Colonic mucosa (tissue), 4 donors: ENCODE measurements around the gene SACM1L. TPM values are rescaled to one million over a fixed set of nuclear protein-coding genes. Genes with fewer than 3 reads are reported as not detected.

Experiments
- DNase-seq: peaks from one replicate; pipeline ENCODE4 v3.0.0-alpha.2; 2020
- H3K27ac ChIP-seq: fragments of 200-600 bp; one replicate; pipeline ENCODE4 v1.8.0; 2021
- H3K27me3 ChIP-seq: fragments of 200-600 bp; one replicate; pipeline ENCODE4 v1.8.0; 2021
- H3K36me3 ChIP-seq: fragments of 200-600 bp; one replicate; pipeline ENCODE4 v1.8.0; 2021
- H3K4me1 ChIP-seq: fragments of 200-600 bp; one replicate; pipeline ENCODE4 v1.8.0; 2021; ENCODE audit warnings: mild to moderate bottlenecking
- H3K4me3 ChIP-seq: fragments of 200-600 bp; one replicate; pipeline ENCODE4 v1.8.0; 2021
- H3K9ac ChIP-seq, 2 donors: one replicate each; pipeline ENCODE4 v1.7.0; 2013; ENCODE audit warnings: control low read depth in 2 of 2, low read depth in 2 of 2, low read length in 2 of 2
- H3K9me3 ChIP-seq: fragments of 200-600 bp; one replicate; pipeline ENCODE4 v1.8.0; 2021
- intact Hi-C: fragments of 100-400 bp; cut with DNase I; formaldehyde crosslinking; loops from one replicate; pipeline ENCODE4 v1.14.1; 2022
- total RNA-seq, 2 donors: library from RNA; stranded (reverse); fragmentation: NEBNext Ultra II Directional in 1 of 2; extraction: Animal tissue kit (Norgen Biotek cat#: 25700) in 1 of 2; gene quantifications; one replicate each; pipeline ENCODE4 v1.2.1, GENCODE V29; 2021
- TF ChIP-seq, protein P1 (sequence below): fragments of 200-600 bp; IDR thresholded peaks from one replicate; pipeline ENCODE4 v1.8.0; 2022; ENCODE audit warnings: antibody characterized with exemption, mild to moderate bottlenecking
- donor health status: healthy.
- donor health status: DM: no; HTN: no; CAD: no.
- donor health status: DM: no; HTN: no; CAD: no.

Gene SACM1L
- total RNA-seq, 2 donors from 2014 or later: 47.2 TPM

DNA sequence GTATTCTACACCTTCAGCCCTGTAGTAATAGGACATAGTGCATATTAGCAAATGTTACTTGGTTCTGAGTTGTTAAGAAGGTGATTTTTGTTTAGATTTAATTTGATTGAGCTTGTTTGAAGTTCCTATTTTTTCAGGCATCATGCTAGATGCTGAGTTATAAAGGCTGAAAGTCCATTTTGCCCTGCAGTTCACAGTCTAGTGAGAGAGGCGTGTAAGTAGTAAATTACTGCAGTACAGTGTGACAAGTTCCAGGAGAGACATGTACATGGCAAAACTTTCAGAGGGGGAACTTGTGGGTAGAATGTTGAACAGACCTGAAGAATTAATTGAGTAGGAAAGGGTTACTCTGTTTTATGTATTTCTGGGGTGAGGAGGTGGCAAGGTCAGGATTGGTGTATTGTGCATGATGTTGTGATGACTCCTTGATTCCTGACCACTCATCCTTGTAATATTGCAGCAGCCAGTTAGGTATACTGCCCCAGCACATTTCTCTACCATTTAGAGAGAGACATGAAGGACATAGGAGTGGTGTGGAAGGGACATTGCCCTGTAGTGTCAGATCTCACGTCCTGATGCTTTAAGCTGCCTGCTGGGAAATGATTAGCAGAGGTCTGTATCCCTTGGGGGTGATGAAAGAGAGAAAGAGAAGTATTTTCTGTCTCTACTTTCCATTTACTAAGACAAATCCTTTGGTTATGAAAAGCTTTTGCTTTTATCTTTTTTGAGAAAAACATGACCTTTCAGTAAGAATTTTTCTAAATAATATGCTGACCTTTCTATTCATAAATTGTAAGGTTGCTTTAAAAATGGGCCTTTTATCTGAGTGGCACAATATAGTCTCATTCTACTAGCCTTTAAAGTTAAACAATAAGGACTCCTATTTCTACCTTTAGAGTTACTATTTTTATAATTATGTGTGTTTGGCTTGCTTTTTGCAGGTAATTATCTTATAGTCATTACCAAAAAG is 16.9 kb downstream of the SACM1L start:
- intact Hi-C loops: no loop called here
- DNase-seq: no peak
- Histone ChIP-seq H3K27me3 (no peaks in the 10 kb centered on the region), H3K4me1 (no peaks in the 10 kb centered on the region), H3K9ac (no peak overlapping the region), H3K9me3 (no peaks in the 10 kb centered on the region), H3K27ac (no peak overlapping the region), H3K36me3 (peaks cover 4% of the 10 kb centered on the region), H3K4me3 (no peak overlapping the region)
- TF ChIP-seq, protein P1, sequence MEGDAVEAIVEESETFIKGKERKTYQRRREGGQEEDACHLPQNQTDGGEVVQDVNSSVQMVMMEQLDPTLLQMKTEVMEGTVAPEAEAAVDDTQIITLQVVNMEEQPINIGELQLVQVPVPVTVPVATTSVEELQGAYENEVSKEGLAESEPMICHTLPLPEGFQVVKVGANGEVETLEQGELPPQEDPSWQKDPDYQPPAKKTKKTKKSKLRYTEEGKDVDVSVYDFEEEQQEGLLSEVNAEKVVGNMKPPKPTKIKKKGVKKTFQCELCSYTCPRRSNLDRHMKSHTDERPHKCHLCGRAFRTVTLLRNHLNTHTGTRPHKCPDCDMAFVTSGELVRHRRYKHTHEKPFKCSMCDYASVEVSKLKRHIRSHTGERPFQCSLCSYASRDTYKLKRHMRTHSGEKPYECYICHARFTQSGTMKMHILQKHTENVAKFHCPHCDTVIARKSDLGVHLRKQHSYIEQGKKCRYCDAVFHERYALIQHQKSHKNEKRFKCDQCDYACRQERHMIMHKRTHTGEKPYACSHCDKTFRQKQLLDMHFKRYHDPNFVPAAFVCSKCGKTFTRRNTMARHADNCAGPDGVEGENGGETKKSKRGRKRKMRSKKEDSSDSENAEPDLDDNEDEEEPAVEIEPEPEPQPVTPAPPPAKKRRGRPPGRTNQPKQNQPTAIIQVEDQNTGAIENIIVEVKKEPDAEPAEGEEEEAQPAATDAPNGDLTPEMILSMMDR: no peak

DNA sequence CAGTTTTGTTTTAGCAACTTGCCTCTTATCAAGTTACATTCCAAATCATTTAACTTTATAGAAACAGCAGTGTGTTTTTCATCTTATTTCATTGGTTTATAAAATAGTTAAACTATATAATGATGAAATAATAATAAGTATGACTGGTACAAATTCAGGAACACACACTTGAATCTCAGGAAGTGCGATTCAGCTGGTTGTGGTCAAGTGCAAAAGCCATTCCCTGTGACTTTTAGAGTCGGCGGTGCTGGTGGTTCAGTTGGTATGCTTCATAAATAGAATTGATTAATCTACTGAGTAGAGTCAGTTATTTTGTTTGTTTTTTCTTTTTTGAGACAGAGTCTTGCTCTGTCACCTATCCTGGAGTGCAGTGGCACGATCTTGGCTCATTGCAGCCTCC is 22.7 kb downstream of the SACM1L start:
- no peak overlapping the region for H3K4me3 ChIP-seq
- TF ChIP-seq, protein P1: no peak
- H3K9me3 ChIP-seq: no peaks in the 10 kb centered on the region
- DNase-seq: no peak
- no peaks in the 10 kb centered on the region for H3K4me1 ChIP-seq
- no peaks in the 10 kb centered on the region for H3K27me3 ChIP-seq
- H3K27ac ChIP-seq: no peak overlapping the region
- peaks cover 4% of the 10 kb centered on the region for H3K36me3 ChIP-seq
- intact Hi-C loops: no loop called here
- no peak overlapping the region for H3K9ac ChIP-seq

- intact Hi-C loops: no loop called here
- no peak for DNase-seq
- no peak overlapping the region for H3K27ac ChIP-seq
- peaks cover 4% of the 10 kb centered on the region for H3K36me3 ChIP-seq
- no peaks in the 10 kb centered on the region for H3K9me3 ChIP-seq
- TF ChIP-seq, protein P1: no peak
- no peaks in the 10 kb centered on the region for H3K27me3 ChIP-seq
- no peak overlapping the region for H3K4me3 ChIP-seq
- H3K9ac ChIP-seq: no peak overlapping the region
- H3K4me1 ChIP-seq: no peaks in the 10 kb centered on the region
Observed at GRCh38 chr3:45712434-45713110, 23.4 kb downstream of the SACM1L start.

DNA sequence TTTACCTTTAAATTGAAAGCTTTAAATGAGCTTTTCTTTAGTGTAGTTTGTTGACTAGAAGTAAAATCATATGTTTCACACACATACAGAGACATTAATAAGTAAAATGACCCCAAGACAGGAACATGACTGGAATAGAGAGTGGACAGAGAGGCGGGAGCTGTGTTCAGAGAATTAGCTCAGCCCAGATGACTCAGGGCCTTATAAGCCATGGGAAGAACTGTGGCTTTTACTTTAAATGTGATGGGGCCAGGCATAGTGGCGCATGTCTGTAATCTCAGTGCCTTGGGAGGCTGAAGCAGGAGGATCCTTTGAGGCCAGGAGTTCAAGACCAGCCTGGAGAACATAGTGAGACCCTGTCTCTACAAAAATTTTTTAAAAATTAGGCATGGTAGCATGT is 26.7 kb downstream of the SACM1L start:
- Histone ChIP-seq H3K27me3 (no peaks in the 10 kb centered on the region), H3K9me3 (no peaks in the 10 kb centered on the region), H3K9ac (no peak overlapping the region), H3K4me3 (no peak overlapping the region), H3K4me1 (no peaks in the 10 kb centered on the region), H3K36me3 (no peaks in the 10 kb centered on the region), H3K27ac (no peak overlapping the region)
- TF ChIP-seq, protein P1: no peak
- DNase-seq: no peak
- intact Hi-C loops: no loop called here

- Histone ChIP-seq H3K4me1 (no peaks in the 10 kb centered on the region), H3K27ac (no peak overlapping the region), H3K4me3 (no peak overlapping the region), H3K9ac (no peak overlapping the region), H3K36me3 (no peaks in the 10 kb centered on the region), H3K27me3 (no peaks in the 10 kb centered on the region), H3K9me3 (no peaks in the 10 kb centered on the region)
- TF ChIP-seq, protein P1: no peak
- intact Hi-C loops: no loop called here
- DNase-seq: no peak
Observed at GRCh38 chr3:45716790-45717336, 27.7 kb downstream of the SACM1L start.
